ENCODE results near the gene KMT2B.

DNA sequence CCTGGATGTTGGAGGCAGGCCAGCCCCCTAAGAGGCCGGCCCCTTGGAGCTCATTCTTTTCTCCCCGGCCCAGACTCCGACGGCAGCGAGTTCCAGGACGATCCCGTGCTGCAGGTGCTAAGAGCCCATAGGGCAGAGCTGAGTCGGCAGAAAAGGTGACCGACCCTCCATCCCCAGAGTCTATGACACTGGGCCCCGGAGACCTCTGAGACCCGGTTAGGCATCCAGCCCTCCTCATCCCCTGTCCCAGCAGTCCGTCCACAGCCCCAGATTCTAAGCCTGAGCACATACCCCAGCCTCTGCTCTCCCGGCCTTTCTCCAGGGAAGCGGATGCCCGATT lies 50.2 kb downstream of the KMT2B start:
- TF ChIP-seq CTCF (IDR thresholded peaks at IDR 0.05) (no peak), POLR2A (IDR thresholded peaks at IDR 0.05) (no peak)
